HepG2 (cell line): ENCODE measurements around the gene REPIN1. TPM values are rescaled to one million over a fixed set of nuclear protein-coding genes. Genes with fewer than 3 reads are reported as not detected.

ENCODE experiments used
- ATM ChIP-seq: fragments of 450-650 bp; IDR thresholded peaks from 2 replicates; pipeline ENCODE4 v1.7.1; 2017; ENCODE audit warnings: mild to moderate bottlenecking, borderline replicate concordance
- BCL3 ChIP-seq: sonication (generic); formaldehyde crosslinking; IDR thresholded peaks from 2 replicates; pipeline ENCODE4 v1.5.1; 2020; ENCODE audit warnings: mild to moderate bottlenecking, missing genetic modification reagents, moderate library complexity
- FOXK1 ChIP-seq: sonication (generic); formaldehyde crosslinking; IDR thresholded peaks from 2 replicates; pipeline ENCODE4 v1.4.0; 2020; ENCODE audit warnings: low read depth, missing genetic modification reagents, borderline replicate concordance
- GTF2F1 ChIP-seq: fragments of 150-350 bp; IDR thresholded peaks from 2 replicates; pipeline ENCODE4 v1.6.1; 2014; ENCODE audit warnings: low read length
- HMGXB4 ChIP-seq, 2 experiments: sonication (generic) in 1 of 2; formaldehyde crosslinking in 1 of 2; IDR thresholded peaks; 2 replicates each; pipeline versions ENCODE4 v1.4.0 to v1.6.1; 2018 to 2020; ENCODE audit warnings: missing genetic modification reagents in 2 of 2, borderline replicate concordance in 1 of 2, low read depth in 1 of 2, mild to moderate bottlenecking in 1 of 2, missing biosample characterization in 1 of 2
- KLF16 ChIP-seq, 2 experiments: sonication (generic) in 1 of 2; formaldehyde crosslinking in 1 of 2; IDR thresholded peaks; 2 replicates each; pipeline versions ENCODE4 v1.6.1 to v1.8.0; 2016 to 2023; ENCODE audit warnings: missing genetic modification reagents in 2 of 2, missing compliant biosample characterization in 1 of 2
- SMC3 ChIP-seq: IDR thresholded peaks from 2 replicates; pipeline ENCODE4 v1.6.1; 2011; ENCODE audit warnings: low read length, improper control_type of control experiment
- TCF12 ChIP-seq, 2 experiments: fragments of 450-650 bp in 1 of 2; sonication (generic) in 1 of 2; formaldehyde crosslinking in 1 of 2; IDR thresholded peaks; 2 replicates each; pipeline versions ENCODE4 v1.6.1 to v1.8.0; 2017 to 2022; ENCODE audit warnings: antibody characterized with exemption in 1 of 2, mild to moderate bottlenecking in 1 of 2, missing genetic modification reagents in 1 of 2, moderate library complexity in 1 of 2
- THRA ChIP-seq: sonication (generic); formaldehyde crosslinking; IDR thresholded peaks from 2 replicates; pipeline ENCODE4 v1.4.0; 2020; ENCODE audit warnings: missing genetic modification reagents, borderline replicate concordance
- ZNF142 ChIP-seq: sonication (generic); formaldehyde crosslinking; IDR thresholded peaks from 2 replicates; pipeline ENCODE4 v1.4.0; 2020; ENCODE audit warnings: missing genetic modification reagents
- ZNF7 ChIP-seq: IDR thresholded peaks from 2 replicates; pipeline ENCODE4 v1.6.1; 2016; ENCODE audit warnings: missing biosample characterization, missing genetic modification reagents
- ZNF878 ChIP-seq: sonication (generic); formaldehyde crosslinking; IDR thresholded peaks from 2 replicates; pipeline ENCODE4 v1.8.1; 2023; ENCODE audit warnings: mild to moderate bottlenecking, missing genetic modification reagents, moderate library complexity
- polyA plus RNA-seq, 8 experiments: library from polyadenylated mRNA; depleted of rRNA in 3 of 8; stranded (reverse) in 7 of 8; unstranded in 1 of 8; fragments of >200 nt; fragmentation: Illumina TruSeq in 4 of 8; extraction: Trizol in 4 of 8; gene quantifications; 2 replicates each; pipeline versions ENCODE4 v1.2.1 to v1.2.3, GENCODE V29; 2011 to 2016; ENCODE audit warnings: low read depth in 4 of 8, missing spikeins in 1 of 8, mixed read lengths in 1 of 8; ENCODE audit not compliant: insufficient read depth in 1 of 8
- total RNA-seq, 5 experiments: library from RNA; depleted of rRNA; stranded (reverse); fragments of >200 nt; fragmentation: Illumina TruSeq; extraction: Trizol; gene quantifications; 2 replicates each; pipeline ENCODE4 v1.2.3, GENCODE V29; 2016; ENCODE audit warnings: low read depth in 1 of 5

REPIN1 gene
- total and polyA plus RNA-seq, 2 of the 13 experiments (the other 11 are each of a cell fraction or from before 2014, with no cell fraction given): 69.9 to 108 TPM

GRCh38 chr7:150340024-150340749, 28.4 kb upstream of the REPIN1 start (continued):
- no peak for TF ChIP-seq ZNF142 (CRISPR knock-in tag)
- TF ChIP-seq SMC3: no peak
- no peak for TF ChIP-seq GTF2F1
- TF ChIP-seq FOXK1: no peak
- TF ChIP-seq BCL3 (CRISPR knock-in tag): 0 out of 2 replicates have a peak, but pooled peaks have one; percentile 30
- no peak for TF ChIP-seq THRA (CRISPR knock-in tag)
- TF ChIP-seq ZNF7: no peak
- TF ChIP-seq TCF12 (IDR thresholded peaks at IDR 0.05): no peak
- no peak for TF ChIP-seq TCF12 (CRISPR knock-in tag; IDR thresholded peaks at IDR 0.05)
- TF ChIP-seq HMGXB4 (CRISPR knock-in tag; IDR thresholded peaks at IDR 0.05; ENCODE audit: borderline replicate concordance in 1 of 2, low read depth in 1 of 2): peak; percentile 23 to 48; a peak in 1 of 4 replicates
- no peak for TF ChIP-seq ZNF878 (CRISPR knock-in tag)
- TF ChIP-seq KLF16 (CRISPR knock-in tag; IDR thresholded peaks at IDR 0.05): no peak
- no peak for TF ChIP-seq ATM
